IMR-90 (cell line): ENCODE results near the gene TMEM82. TPM values are rescaled to one million over a fixed set of nuclear protein-coding genes. Genes with fewer than 3 reads are reported as not detected.

Experiments
- ATAC-seq: fragments of 200-7000 bp; cut with Tn5 transposase; 2 replicates; pipeline ENCODE4 v1.9.1; 2020; ENCODE audit warnings: low read depth, mild to moderate bottlenecking, moderate library complexity
- BruUV-seq: library from RNA; stranded (reverse); fragments of 400-500 nt; replicated peaks from 2 replicates; lab custom pipeline; 2021; lab: Mats Ljungman, UMichigan
- CTCF ChIA-PET: fragments of 300-600 bp; formaldehyde crosslinking; extraction: SDS; loops from one replicate; lab custom pipeline; 2021; ENCODE audit warnings: antibody characterized with exemption; lab: Yijun Ruan, JAX
- POLR2A ChIA-PET: fragments of 300-600 bp; sonication (Branson Sonifier 250); formaldehyde crosslinking; loops from one replicate; lab custom pipeline; 2022; ENCODE audit warnings: antibody characterized with exemption; ENCODE audit not compliant: unreplicated experiment; lab: Charles Lee
- DNase-seq: peaks from one replicate; pipeline ENCODE4 v3.0.0; 2013
- H2AFZ ChIP-seq: replicated peaks from 2 replicates; pipeline ENCODE3; 2013; ENCODE audit warnings: low read length, mild to moderate bottlenecking; ENCODE audit not compliant: poor library complexity
- H2AK5ac ChIP-seq: 2 replicates; pipeline ENCODE4 v1.6.1; 2013; ENCODE audit warnings: low read depth, low read length, inconsistent platforms
- H2AK9ac ChIP-seq: replicated peaks from 2 replicates; pipeline ENCODE3; 2013; ENCODE audit warnings: mild to moderate bottlenecking, low read depth, low read length, moderate library complexity; ENCODE audit not compliant: poor library complexity
- H2BK120ac ChIP-seq: 2 replicates; pipeline ENCODE4 v1.6.1; 2013; ENCODE audit warnings: low read depth, low read length, inconsistent platforms
- H2BK15ac ChIP-seq: 3 replicates; pipeline ENCODE4 v1.6.1; 2013; ENCODE audit warnings: low read depth, low read length, inconsistent platforms
- H2BK20ac ChIP-seq: 2 replicates; pipeline ENCODE4 v1.6.1; 2013; ENCODE audit warnings: low read depth, mild to moderate bottlenecking, inconsistent platforms, low read length, moderate library complexity
- H2BK5ac ChIP-seq: 2 replicates; pipeline ENCODE4 v1.6.1; 2013; ENCODE audit warnings: mild to moderate bottlenecking, low read depth, low read length, inconsistent platforms; ENCODE audit not compliant: poor library complexity, severe bottlenecking
- H3K14ac ChIP-seq: replicated peaks from 2 replicates; pipeline ENCODE4 v1.6.1; 2013; ENCODE audit warnings: low read depth, low read length, inconsistent platforms
- H3K18ac ChIP-seq: 2 replicates; pipeline ENCODE4 v1.6.1; 2013; ENCODE audit warnings: low read depth, low read length, control low read depth
- H3K23ac ChIP-seq: 2 replicates; pipeline ENCODE4 v1.6.1; 2013; ENCODE audit warnings: low read depth, low read length, inconsistent platforms
- H3K27ac ChIP-seq: 2 replicates; pipeline ENCODE4 v1.5.1; 2013; ENCODE audit warnings: mild to moderate bottlenecking, control low read depth, low read length; ENCODE audit not compliant: insufficient read depth
- H3K27me3 ChIP-seq: 2 replicates; pipeline ENCODE4 v1.6.1; 2013; ENCODE audit warnings: low read length; ENCODE audit not compliant: control insufficient read depth, insufficient read depth
- H3K36me3 ChIP-seq: 2 replicates; pipeline ENCODE4 v1.6.1; 2013; ENCODE audit warnings: low read length, mixed read lengths; ENCODE audit not compliant: control insufficient read depth, insufficient read depth
- H3K4ac ChIP-seq: 2 replicates; pipeline ENCODE4 v1.6.1; 2013; ENCODE audit warnings: low read depth, low read length, inconsistent platforms
- H3K4me1 ChIP-seq: 2 replicates; pipeline ENCODE4 v1.6.1; 2013; ENCODE audit warnings: low read length, mixed read lengths; ENCODE audit not compliant: control insufficient read depth, insufficient read depth
- H3K4me2 ChIP-seq: 2 replicates; pipeline ENCODE4 v1.6.1; 2013; ENCODE audit warnings: low read depth, mild to moderate bottlenecking, control low read depth, low read length, moderate library complexity
- H3K4me3 ChIP-seq: 2 replicates; pipeline ENCODE4 v1.5.1; 2013; ENCODE audit warnings: low read depth, mild to moderate bottlenecking, control low read depth, low read length, moderate library complexity; ENCODE audit not compliant: insufficient read depth
- H3K56ac ChIP-seq: 2 replicates; pipeline ENCODE4 v1.6.1; 2013; ENCODE audit warnings: low read length, inconsistent platforms; ENCODE audit not compliant: insufficient read depth; ENCODE audit errors: extremely low read depth
- H3K79me1 ChIP-seq, 2 experiments: 2 replicates each; pipeline ENCODE4 v1.6.1; 2013; ENCODE audit warnings: low read length in 2 of 2, inconsistent platforms in 1 of 2, low read depth in 1 of 2
- H3K9ac ChIP-seq: 2 replicates; pipeline ENCODE4 v1.6.1; 2013; ENCODE audit warnings: low read depth, low read length, control low read depth
- H3K9me1 ChIP-seq: 2 replicates; pipeline ENCODE4 v1.6.1; 2013; ENCODE audit warnings: low read length, inconsistent platforms; ENCODE audit not compliant: insufficient read depth
- H3K9me3 ChIP-seq: 2 replicates; pipeline ENCODE4 v1.6.1; 2013; ENCODE audit warnings: low read length; ENCODE audit not compliant: control insufficient read depth, insufficient read depth
- H4K20me1 ChIP-seq: 2 replicates; pipeline ENCODE4 v1.6.1; 2013; ENCODE audit warnings: low read length, inconsistent platforms; ENCODE audit not compliant: insufficient read depth
- H4K5ac ChIP-seq: 2 replicates; pipeline ENCODE4 v1.6.1; 2013; ENCODE audit warnings: mild to moderate bottlenecking, low read depth, low read length, control low read depth
- H4K8ac ChIP-seq, 2 experiments: 2 replicates each; pipeline ENCODE4 v1.6.1; 2013; ENCODE audit warnings: low read depth in 2 of 2, low read length in 2 of 2, control low read depth in 1 of 2, inconsistent platforms in 1 of 2
- H4K91ac ChIP-seq: 2 replicates; pipeline ENCODE4 v1.6.1; 2013; ENCODE audit warnings: low read depth, low read length, inconsistent platforms; ENCODE audit not compliant: insufficient read depth
- BHLHE40 ChIP-seq: fragments of 150-350 bp; IDR thresholded peaks from 2 replicates; pipeline ENCODE4 v1.6.1; 2016; ENCODE audit warnings: mild to moderate bottlenecking, low read depth, low read length
- CEBPB ChIP-seq: IDR thresholded peaks from 2 replicates; pipeline ENCODE4 v1.6.1; 2012; ENCODE audit warnings: low read depth, low read length, improper control_type of control experiment
- ELK1 ChIP-seq: fragments of 150-350 bp; IDR thresholded peaks from 2 replicates; pipeline ENCODE4 v1.6.1; 2016; ENCODE audit warnings: low read depth, mild to moderate bottlenecking, low read length, moderate library complexity, borderline replicate concordance
- NFE2L2 ChIP-seq: fragments of 150-350 bp; IDR thresholded peaks from 2 replicates; pipeline ENCODE4 v1.6.1; 2016; ENCODE audit warnings: low read depth, mild to moderate bottlenecking, low read length
- POLR2A ChIP-seq: IDR thresholded peaks from 2 replicates; pipeline ENCODE4 v1.6.1; 2012; ENCODE audit warnings: mild to moderate bottlenecking, low read depth, low read length
- USF2 ChIP-seq: fragments of 150-350 bp; IDR thresholded peaks from 2 replicates; pipeline ENCODE4 v1.6.1; 2017; ENCODE audit warnings: mild to moderate bottlenecking, antibody characterized with exemption, low read length, low read depth
- WGBS, 2 experiments: methylation state at CpG; one replicate each; pipeline versions ENCODE4 v1.1.5 to v1.1.7; 2013; ENCODE audit warnings: missing lambda C conversion rate in 2 of 2; ENCODE audit not compliant: insufficient read length in 1 of 2; ENCODE audit errors: extremely low coverage in 2 of 2; 5-methylcytosine and 5-hydroxymethylcytosine counted together
- dilution Hi-C: fragments of 300-500 bp; cut with HindIII; formaldehyde crosslinking; loops from one replicate; pipeline ENCODE4 v1.14.3; 2018; ENCODE audit warnings: low sequenced_read_pairs; ENCODE audit not compliant: unreplicated experiment
- in situ Hi-C: fragments of 300-500 bp; cut with MboI; formaldehyde crosslinking; loops from 3 replicates; pipeline ENCODE4 v1.14.3; 2019; ENCODE audit warnings: low sequenced_read_pairs, inconsistent platforms, mixed read lengths
- intact Hi-C: fragments of 100-400 bp; cut with micrococcal nuclease; formaldehyde crosslinking; loops from 2 replicates; pipeline ENCODE4 v1.10.0; 2022
- polyA plus RNA-seq, 3 experiments: library from polyadenylated mRNA; depleted of rRNA; stranded (reverse); fragments of >200 nt; gene quantifications; 2 replicates each; pipeline ENCODE4 v1.2.3, GENCODE V29; 2012; ENCODE audit warnings: low replicate concordance in 1 of 3
- total RNA-seq: library from RNA; depleted of rRNA; stranded (reverse); fragments of >200 nt; gene quantifications from 2 replicates; pipeline ENCODE4 v1.2.3, GENCODE V29; 2012

The TMEM82 gene
- total and polyA plus RNA-seq, 2 of the 4 experiments (the other 2 are of a cell fraction), result not detected

- BruUV-seq, result no TSS peak
Observed at GRCh38 chr1:15700508-15700907, 41.8 kb upstream of the TMEM82 start.

More at GRCh38 chr1:15700508-15700907, 41.8 kb upstream of the TMEM82 start:
- H3K27me3 ChIP-seq, result no peaks in the 10 kb centered on the region
- H3K79me1 ChIP-seq, result peaks cover 43 to 75% of the 10 kb centered on the region in 2 experiments
- H2BK120ac ChIP-seq, result no peak overlapping the region
- H3K14ac ChIP-seq, result no peak overlapping the region
- no peak overlapping the region for H3K4me3 ChIP-seq
- H2AK9ac ChIP-seq, result no peak overlapping the region
- H4K8ac ChIP-seq, result no peak overlapping the region
- H4K20me1 ChIP-seq, result peaks cover 34% of the 10 kb centered on the region
- CTCF ChIA-PET, result no interaction called here
- H4K5ac ChIP-seq, result no peak overlapping the region
- no peak overlapping the region for H3K56ac ChIP-seq
- H2BK5ac ChIP-seq, result no peak overlapping the region
- TF ChIP-seq CEBPB (no peak), USF2 (no peak), BHLHE40 (no peak), NFE2L2 (no peak), POLR2A (no peak), ELK1 (no peak)
- H3K9me1 ChIP-seq, result peaks cover 14% of the 10 kb centered on the region
- H3K9ac ChIP-seq, result no peak overlapping the region
- peaks cover 15% of the 10 kb centered on the region; the same call in 1 of the 2 replicates for H3K4me1 ChIP-seq
- no peak overlapping the region for H3K27ac ChIP-seq
- dilution Hi-C loops, result no loop called here
- H3K4me2 ChIP-seq, result no peak overlapping the region
- no CpG with 5 or more reads among the region's 6 CpGs for WGBS, 2 experiments
- no peak overlapping the region for H4K91ac ChIP-seq
- no peak overlapping the region for H3K18ac ChIP-seq
- POLR2A ChIA-PET, result no interaction called here
- DNase-seq (peak; percentile 34), ATAC-seq (no peak)
- no peak overlapping the region for H2AFZ ChIP-seq
- no peak overlapping the region for H2BK15ac ChIP-seq
- H3K23ac ChIP-seq, result no peak overlapping the region
- no peak overlapping the region for H2AK5ac ChIP-seq
- H2BK20ac ChIP-seq, result no peak overlapping the region
- intact Hi-C loops, result loop anchor here (5.0 kb wide), 2 partner anchors 83 to 103 kb away; partner anchors contain the start of gene DDI2
- H3K4ac ChIP-seq, result no peak overlapping the region
- peaks cover 1% of the 10 kb centered on the region; the same call in 1 of the 2 replicates for H3K36me3 ChIP-seq
- no peaks in the 10 kb centered on the region for H3K9me3 ChIP-seq
- in situ Hi-C loops, result no loop called here
